ENCODE data around the gene DHRS11.
A peak's percentile ranks its signal among the peaks of the same experiment; 100 is the strongest.

Gene DHRS11

GRCh38 chr17:36641331-36641876 is 49.7 kb downstream of the DHRS11 start:
- H3K4me3 ChIP-seq (ENCODE audit: low read depth, low read length) = peak overlapping the region; percentile 29
- DNase-seq (ENCODE audit: low read depth) = no peak
- TF ChIP-seq CTCF (conservative IDR thresholded peaks at IDR 0.05; ENCODE audit: low read depth, low read length) = no peak

- no peak for DNase-seq (ENCODE audit: low read depth)
- peak overlapping the region; percentile 29 for H3K4me3 ChIP-seq (ENCODE audit: low read depth, low read length)
- TF ChIP-seq CTCF (conservative IDR thresholded peaks at IDR 0.05; ENCODE audit: low read depth, low read length) = no peak
These were observed 50.5 kb downstream of the DHRS11 start for GRCh38 chr17:36641877-36642845.

- H3K4me3 ChIP-seq (ENCODE audit: low read depth, low read length) = no peak overlapping the region
- no peak for TF ChIP-seq CTCF (conservative IDR thresholded peaks at IDR 0.05; ENCODE audit: low read depth, low read length)
- DNase-seq (ENCODE audit: low read depth) = no peak
These were observed 51.5 kb downstream of the DHRS11 start for GRCh38 chr17:36643086-36643685.

- DNase-seq (ENCODE audit: low read depth) = no peak
- TF ChIP-seq CTCF (conservative IDR thresholded peaks at IDR 0.05; ENCODE audit: low read depth, low read length) = no peak
- no peak overlapping the region for H3K4me3 ChIP-seq (ENCODE audit: low read depth, low read length)
These were observed 53.7 kb downstream of the DHRS11 start for GRCh38 chr17:36645422-36645821.

GRCh38 chr17:36647636-36648035 is 56.0 kb downstream of the DHRS11 start:
- no peak for DNase-seq (ENCODE audit: low read depth)
- H3K4me3 ChIP-seq (ENCODE audit: low read depth, low read length) = no peak overlapping the region
- peak; percentile 21 for TF ChIP-seq CTCF (conservative IDR thresholded peaks at IDR 0.05; ENCODE audit: low read depth, low read length)

GRCh38 chr17:36650096-36650775 is 58.6 kb downstream of the DHRS11 start:
- no peak for DNase-seq (ENCODE audit: low read depth)
- TF ChIP-seq CTCF (conservative IDR thresholded peaks at IDR 0.05; ENCODE audit: low read depth, low read length) = no peak
- H3K4me3 ChIP-seq (ENCODE audit: low read depth, low read length) = no peak overlapping the region

Measured in choroid plexus epithelial cell (primary cell).